Suppressor macrophage treated with lipopolysaccharide for 1 hour (primary cell): ENCODE results near the gene DOCK10.
A peak's percentile ranks its signal among the peaks of the same experiment; 100 is the strongest.

Experiments used
- DNase-seq, 3 donors: peaks; one replicate each; pipeline ENCODE4 v3.0.0-alpha.2; 2020 to 2022

DOCK10 gene

DNA sequence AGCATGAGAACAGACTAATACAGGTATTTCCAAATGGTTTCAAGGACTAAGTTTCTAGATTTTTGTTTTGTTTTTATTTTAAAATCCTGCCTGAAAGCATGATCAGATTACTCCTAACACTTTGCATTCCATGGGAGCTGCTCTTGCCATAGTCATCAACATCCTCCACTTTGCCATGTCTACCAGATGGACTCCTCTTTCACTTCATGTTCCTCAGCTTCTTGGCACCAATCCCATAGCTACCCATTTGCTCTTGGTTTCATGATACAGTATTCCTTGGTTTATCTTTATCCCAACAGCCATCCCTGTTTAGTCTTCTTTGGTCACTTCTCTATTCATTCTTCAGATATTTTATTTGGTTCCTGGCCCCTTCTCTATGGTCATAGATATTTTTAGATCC is 171.9 kb downstream of the DOCK10 start:
- DNase-seq, result no peak

DNA sequence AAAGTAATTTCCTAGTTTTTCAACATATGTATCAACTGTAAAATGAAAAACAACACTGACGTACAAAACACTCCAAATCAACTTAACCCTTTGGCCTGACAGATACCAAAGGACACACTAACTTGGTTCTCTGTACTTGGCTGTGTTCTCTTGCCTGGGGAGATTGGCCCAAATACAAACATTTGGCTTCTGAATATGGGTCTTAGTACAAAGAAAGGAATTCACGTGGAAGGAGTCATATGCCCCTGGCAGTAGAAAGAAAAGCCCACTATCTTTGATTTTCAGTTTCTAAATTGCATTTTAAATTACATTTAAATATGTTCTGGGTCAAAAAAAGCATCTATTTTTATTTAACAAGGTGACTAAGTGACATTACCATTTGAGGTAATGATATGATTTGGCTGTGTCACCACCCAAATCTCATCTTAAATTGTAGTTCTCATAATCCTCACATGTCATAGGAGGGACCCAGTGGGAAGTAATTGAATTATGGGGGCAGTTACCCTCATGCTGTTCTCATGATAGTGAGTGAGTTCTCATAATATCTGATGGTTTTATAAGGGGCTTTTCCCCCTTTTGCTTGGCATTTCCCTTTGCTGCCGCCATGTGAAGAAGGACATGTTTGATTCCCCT is 172.6 kb downstream of the DOCK10 start:
- DNase-seq, result no peak

DNA sequence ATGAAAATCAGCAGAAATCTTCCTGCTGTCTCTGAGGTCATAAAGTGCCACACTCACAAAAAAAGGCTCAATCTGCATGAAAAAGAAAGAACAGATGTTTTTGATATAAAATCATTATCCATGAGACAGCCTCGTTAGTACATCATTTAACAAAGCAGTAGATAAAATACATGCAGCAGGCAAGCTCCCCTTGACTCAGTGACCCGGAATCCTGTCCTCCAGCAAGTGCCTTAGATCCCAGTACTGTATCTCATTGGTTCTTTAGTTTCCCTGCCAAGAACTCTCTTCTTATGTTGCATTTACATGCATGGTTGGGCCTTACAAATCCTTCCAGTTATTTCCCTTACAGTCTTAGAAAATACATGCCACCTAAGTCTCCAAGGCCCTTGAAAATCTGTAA is 177.3 kb downstream of the DOCK10 start:
- DNase-seq, result no peak

DNA sequence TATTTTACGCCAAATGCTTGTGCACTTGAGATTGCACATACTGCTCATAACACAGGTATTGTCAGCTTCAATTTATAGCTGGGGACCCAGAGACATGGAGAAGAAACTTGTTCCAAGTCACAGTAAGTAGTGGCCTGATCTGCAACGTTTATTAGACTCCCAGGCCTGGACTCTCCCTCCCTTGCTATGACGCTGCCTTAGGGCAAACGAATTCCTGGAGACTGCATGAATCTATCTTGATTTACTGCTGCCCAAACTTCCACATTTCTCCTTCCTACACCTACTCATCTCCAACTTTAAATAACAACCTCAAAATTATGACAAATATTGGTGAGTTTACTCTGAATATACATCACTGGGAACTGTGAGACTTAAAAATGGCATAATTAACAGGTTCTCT is 181.0 kb downstream of the DOCK10 start:
- no peak for DNase-seq

GRCh38 chr2:224860786-224861185 is 181.5 kb downstream of the DOCK10 start:
- no peak for DNase-seq

DNA sequence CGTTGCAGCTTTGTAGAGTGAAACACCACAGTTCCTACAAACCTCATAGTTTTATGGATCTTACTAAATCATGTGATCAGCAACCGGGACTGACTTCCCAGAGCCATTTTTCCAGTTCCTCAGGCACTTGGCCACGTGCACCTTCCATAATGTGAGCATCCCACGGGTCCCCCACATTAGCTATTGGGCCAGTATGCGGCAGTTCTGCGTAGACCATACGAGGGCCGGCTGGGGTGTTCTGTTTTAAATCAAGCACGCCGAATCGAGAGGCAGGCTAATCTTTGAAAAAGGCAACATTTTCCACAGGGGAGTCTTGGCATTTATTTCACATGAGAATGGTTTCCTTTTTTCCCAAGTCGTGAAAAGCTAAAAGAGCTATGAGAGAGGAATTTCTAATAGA is 190.5 kb downstream of the DOCK10 start:
- no peak for DNase-seq

DNA sequence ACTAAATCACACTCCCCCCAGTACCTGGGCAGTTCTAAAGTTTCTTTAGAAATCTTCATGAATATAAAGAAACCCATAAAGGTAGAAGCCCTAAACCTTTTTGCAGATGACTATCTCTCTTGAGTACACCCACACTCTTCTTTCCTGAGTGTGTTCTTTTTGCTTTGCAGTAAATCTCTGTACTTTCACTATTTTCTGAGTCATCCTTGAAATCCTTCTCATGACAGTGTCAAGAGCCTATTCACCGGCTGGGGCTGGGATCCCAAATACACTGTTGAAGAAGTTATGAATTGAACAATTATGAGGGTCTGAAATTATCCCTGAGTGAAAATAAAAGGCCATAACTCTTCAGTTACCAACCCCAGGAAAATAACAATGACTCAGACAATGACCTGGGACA is 192.2 kb downstream of the DOCK10 start:
- peak; percentile 19 to 59 (median 56) for DNase-seq

- no peak for DNase-seq
Measured at GRCh38 chr2:224849264-224849663, 193.0 kb downstream of the DOCK10 start.

DNA sequence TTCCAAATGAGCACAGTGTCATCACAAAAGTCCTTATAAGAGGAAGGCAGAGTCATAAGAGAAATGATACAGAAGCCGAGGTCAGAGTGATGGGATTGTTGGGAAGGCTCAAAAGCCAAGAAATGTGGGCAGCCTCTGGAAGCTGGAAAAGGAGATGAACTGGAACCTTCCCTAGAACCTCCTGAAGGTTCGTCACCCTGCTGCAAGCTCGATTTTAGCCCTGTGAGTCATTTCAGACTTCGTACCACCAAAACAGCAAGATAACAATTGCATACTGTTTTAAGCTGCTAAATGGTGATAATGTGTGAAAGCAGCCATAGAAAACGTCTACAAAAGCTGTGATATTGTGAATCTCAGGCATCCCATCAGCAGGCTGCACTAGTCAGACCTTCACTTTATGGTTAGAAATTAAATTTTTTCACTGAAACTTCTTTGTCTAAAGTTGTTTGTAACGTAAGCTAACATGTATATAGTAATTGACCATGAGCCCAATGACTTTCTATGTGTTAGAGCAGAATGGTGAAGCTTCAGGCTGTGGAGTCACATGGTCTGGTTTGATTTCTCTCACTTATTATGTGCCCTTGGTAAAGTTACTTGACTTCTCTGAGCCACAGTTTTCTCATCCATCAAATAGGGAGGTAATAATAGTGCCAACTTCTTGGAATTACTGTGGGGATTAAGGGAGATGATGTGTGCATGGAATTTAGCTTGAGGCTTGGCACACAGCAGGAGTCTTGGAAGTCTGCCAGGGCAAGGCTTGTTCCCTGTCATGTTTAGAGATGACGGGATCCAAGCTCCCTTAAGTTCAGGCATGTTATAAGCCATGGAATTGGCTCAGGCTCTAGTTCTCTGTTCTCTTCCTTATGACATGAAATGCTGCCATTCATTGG is 194.1 kb downstream of the DOCK10 start:
- no peak for DNase-seq

GRCh38 chr2:224847381-224847780 is 194.9 kb downstream of the DOCK10 start:
- DNase-seq, result no peak

- no peak for DNase-seq
Measured at GRCh38 chr2:224846686-224847085, 195.6 kb downstream of the DOCK10 start.

DNA sequence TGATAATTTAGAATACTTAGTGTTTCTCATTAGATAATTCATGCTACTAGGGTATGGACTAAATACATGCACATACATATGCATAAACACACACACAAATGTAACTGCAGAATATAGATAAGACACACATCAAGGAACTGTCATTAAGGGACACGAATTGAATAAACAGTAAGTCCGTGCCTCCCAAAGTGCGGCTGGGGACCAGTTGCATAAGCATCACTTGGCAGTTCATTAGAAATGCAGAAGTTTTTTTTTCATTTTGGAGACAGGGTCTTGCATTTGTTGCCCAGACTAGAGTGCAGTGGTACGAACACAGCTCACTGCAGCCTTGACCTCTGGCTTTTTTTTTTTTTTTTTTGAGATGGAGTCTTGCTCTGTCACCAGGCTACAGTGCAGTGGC is 196.1 kb downstream of the DOCK10 start:
- DNase-seq, result no peak

DNA sequence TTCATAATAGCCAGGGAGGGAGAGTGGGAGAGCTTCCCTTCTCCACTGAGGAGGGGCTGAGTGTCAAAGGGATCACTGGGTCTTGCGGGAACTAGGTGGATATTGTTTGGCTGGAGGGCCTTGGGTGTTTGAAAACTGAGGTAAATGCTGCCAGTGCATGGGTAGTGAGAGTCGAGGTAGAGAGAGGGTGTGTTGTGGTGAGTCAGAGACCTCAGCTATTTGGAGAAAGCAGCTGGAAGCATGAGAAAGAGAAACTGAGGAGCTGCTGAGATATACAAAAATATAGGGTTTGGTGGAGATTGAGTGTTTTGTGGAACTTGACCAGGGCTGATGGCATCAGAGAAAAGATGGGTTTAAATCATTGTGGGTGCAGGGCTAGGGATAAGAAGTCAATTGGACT is 199.1 kb downstream of the DOCK10 start:
- DNase-seq, result no peak

DNA sequence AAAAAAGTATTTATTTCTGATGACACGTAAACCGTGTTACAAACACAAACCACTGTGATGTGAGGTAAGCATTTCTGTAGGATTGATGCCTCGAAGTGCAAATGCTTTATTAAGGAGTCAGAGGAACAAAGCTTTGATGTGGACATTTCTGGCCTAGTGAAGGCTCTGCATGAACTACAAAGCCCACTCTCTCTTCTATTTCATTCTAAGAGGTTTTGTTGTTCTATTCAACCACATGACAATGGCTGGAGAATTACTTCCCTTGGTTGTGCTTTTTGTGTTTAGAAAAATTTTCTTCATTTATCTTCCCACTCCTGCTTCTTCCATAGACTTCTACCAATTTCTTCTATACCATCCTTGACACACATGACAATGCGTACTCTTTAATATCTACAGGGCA is 200.4 kb downstream of the DOCK10 start:
- no peak for DNase-seq

- DNase-seq, result no peak
Measured at GRCh38 chr2:224838335-224838734, 203.9 kb downstream of the DOCK10 start.

- DNase-seq, result peak; percentile 22 to 51 (median 22)
Measured at GRCh38 chr2:224837558-224837957, 204.7 kb downstream of the DOCK10 start.

GRCh38 chr2:224837066-224837465 is 205.2 kb downstream of the DOCK10 start:
- DNase-seq, result no peak

DNA sequence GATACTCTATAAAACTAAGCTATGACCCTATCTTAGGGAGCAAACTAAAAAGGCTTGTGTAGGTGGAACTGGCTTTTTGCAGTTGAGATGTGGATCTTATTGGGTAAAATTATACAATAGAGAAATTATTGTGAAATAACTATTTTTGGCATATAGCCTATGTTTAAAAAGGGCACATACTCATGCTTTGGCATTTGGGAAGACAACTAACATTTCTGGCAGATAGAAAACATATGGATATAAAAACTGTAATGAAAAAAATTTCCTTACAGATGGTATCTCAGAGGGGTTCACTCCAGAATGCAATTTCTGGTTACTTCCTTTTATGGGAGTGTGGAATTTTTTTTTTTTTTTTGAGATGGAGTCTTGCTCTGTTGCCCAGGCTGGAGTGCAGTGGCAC is 206.0 kb downstream of the DOCK10 start:
- DNase-seq, result no peak

DNA sequence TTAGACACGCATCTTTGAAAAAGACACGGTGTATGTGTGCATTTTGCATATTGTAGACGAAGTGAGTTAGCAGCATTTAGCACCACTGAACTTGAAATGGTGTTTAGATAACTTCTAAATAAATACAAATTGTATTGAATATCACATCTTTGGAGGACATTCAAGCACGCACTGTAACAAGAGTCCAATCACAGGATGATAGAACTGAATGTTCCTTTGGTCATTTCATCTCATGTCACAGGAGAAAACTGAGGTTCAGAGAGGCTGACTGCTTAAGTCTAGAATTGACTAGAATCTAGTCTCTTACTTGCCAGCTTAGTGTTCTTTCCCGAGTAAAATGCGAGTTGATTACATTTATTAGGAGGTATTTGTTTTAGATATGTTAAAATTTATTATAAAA is 206.9 kb downstream of the DOCK10 start:
- DNase-seq, result no peak

GRCh38 chr2:224833986-224834385 is 208.3 kb downstream of the DOCK10 start:
- no peak for DNase-seq

- no peak for DNase-seq
Measured at GRCh38 chr2:224832207-224832606, 210.1 kb downstream of the DOCK10 start.

GRCh38 chr2:224831530-224831929 is 210.7 kb downstream of the DOCK10 start:
- DNase-seq, result no peak

GRCh38 chr2:224820283-224820991 is 221.8 kb downstream of the DOCK10 start:
- no peak for DNase-seq

DNA sequence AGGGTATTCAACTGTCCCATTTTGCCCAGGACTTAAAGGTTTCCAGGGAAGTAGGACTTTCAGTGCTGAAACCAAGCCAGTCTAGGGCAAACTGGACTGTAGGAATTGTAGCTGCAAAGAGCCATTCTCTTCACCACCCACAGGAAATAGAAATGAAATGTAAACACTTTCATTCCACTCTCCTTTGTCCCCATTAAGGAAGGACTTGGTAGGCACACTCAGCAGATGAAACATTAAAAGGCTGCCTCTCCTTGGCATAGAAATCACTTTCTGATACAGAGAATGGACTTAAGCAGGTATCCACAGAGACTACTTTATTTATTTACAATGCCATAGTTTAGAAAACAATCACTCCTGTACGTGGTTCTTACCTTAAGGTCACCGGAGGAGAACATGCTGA is 223.2 kb downstream of the DOCK10 start:
- DNase-seq, result no peak
